SK-N-SH (cell line): ENCODE measurements around the gene XCR1. TPM values are rescaled to one million over a fixed set of nuclear protein-coding genes. Genes with fewer than 3 reads are reported as not detected.

Experiments
- CTCF ChIA-PET: fragments of 300-600, 350-600 bp; formaldehyde crosslinking; extraction: SDS; loops from one replicate; lab custom pipeline; 2021; lab: Yijun Ruan, JAX
- POLR2A ChIA-PET: fragments of 350-600 bp; sonication (Branson Sonifier 250); formaldehyde crosslinking; extraction: SDS; loops from one replicate; lab custom pipeline; 2020; ENCODE audit warnings: antibody characterized with exemption, inconsistent platforms; lab: Yijun Ruan, JAX
- DNase-seq: peaks from one replicate; pipeline ENCODE4 v3.0.0; 2012
- H2AFZ ChIP-seq: fragments of 200-600 bp; sonication (generic); 2 replicates; pipeline ENCODE4 v1.8.1; 2016; ENCODE audit warnings: antibody characterized with exemption, mild to moderate bottlenecking, low read depth
- H3F3A ChIP-seq: fragments of 200-600 bp; sonication (generic); replicated peaks from 2 replicates; pipeline ENCODE3; 2016; ENCODE audit warnings: antibody characterized with exemption, mild to moderate bottlenecking; ENCODE audit not compliant: insufficient read depth
- H3K27ac ChIP-seq, 2 experiments: fragments of 200-500 bp in 1 of 2; fragments of 200-600 bp in 1 of 2; sonication (Bioruptor generic) in 1 of 2; sonication (generic), shearing (Covaris generic) in 1 of 2; 2 replicates each; pipeline versions ENCODE4 v1.5.1 to v1.6.1; 2014 to 2016; ENCODE audit warnings: low read depth in 2 of 2, inconsistent platforms in 1 of 2, low read length in 1 of 2, mild to moderate bottlenecking in 1 of 2, mixed read lengths in 1 of 2
- H3K27me3 ChIP-seq: fragments of 200-600 bp; sonication (generic), shearing (Covaris generic); 2 replicates; pipeline ENCODE4 v1.6.1; 2016; ENCODE audit warnings: mixed run types; ENCODE audit not compliant: insufficient read depth
- H3K36me3 ChIP-seq, 2 experiments: fragments of 200-500 bp in 1 of 2; fragments of 200-600 bp in 1 of 2; sonication (Bioruptor generic) in 1 of 2; sonication (generic) in 1 of 2; replicated peaks in 1 of 2; 2 replicates each; pipeline versions ENCODE3 to v1.5.1; 2014 to 2016; ENCODE audit warnings: low read length in 1 of 2, mild to moderate bottlenecking in 1 of 2; ENCODE audit not compliant: insufficient read depth in 2 of 2, control insufficient read depth in 1 of 2
- H3K4me1 ChIP-seq, 2 experiments: fragments of 200-500 bp in 1 of 2; fragments of 200-600 bp in 1 of 2; sonication (Bioruptor generic) in 1 of 2; sonication (generic), shearing (Covaris generic) in 1 of 2; 2 replicates each; pipeline versions ENCODE4 v1.5.1 to v1.6.1; 2014 to 2016; ENCODE audit warnings: low read depth in 1 of 2, low read length in 1 of 2, mixed run types in 1 of 2; ENCODE audit not compliant: insufficient read depth in 2 of 2, control insufficient read depth in 1 of 2
- H3K4me2 ChIP-seq: fragments of 200-600 bp; sonication (generic), shearing (Covaris generic); 2 replicates; pipeline ENCODE4 v1.6.1; 2017; ENCODE audit warnings: mixed run types
- H3K4me3 ChIP-seq, 2 experiments: fragments of 200-500 bp in 1 of 2; fragments of 200-600 bp in 1 of 2; sonication (Bioruptor generic) in 1 of 2; sonication (generic), shearing (Covaris generic) in 1 of 2; 2 replicates each; pipeline versions ENCODE4 v1.5.1 to v1.8.1; 2014 to 2016; ENCODE audit warnings: low read depth in 2 of 2, inconsistent platforms in 1 of 2, low read length in 1 of 2, mild to moderate bottlenecking in 1 of 2, mixed read lengths in 1 of 2, moderate library complexity in 1 of 2
- H3K79me2 ChIP-seq: fragments of 200-600 bp; sonication (generic); 2 replicates; pipeline ENCODE4 v1.8.1; 2017; ENCODE audit warnings: mild to moderate bottlenecking; ENCODE audit not compliant: insufficient read depth
- H3K9ac ChIP-seq: fragments of 200-600 bp; sonication (generic); 2 replicates; pipeline ENCODE4 v1.6.1; 2017; ENCODE audit warnings: mixed run types
- H3K9me2 ChIP-seq: fragments of 200-600 bp; sonication (generic); 2 replicates; pipeline ENCODE4 v1.6.1; 2017; ENCODE audit warnings: mixed run types
- H3K9me3 ChIP-seq: fragments of 200-600 bp; sonication (generic); 2 replicates; pipeline ENCODE4 v1.6.1; 2017; ENCODE audit warnings: mixed run types, mild to moderate bottlenecking, moderate library complexity
- H4K20me1 ChIP-seq: fragments of 200-600 bp; sonication (generic); 2 replicates; pipeline ENCODE4 v1.6.1; 2017; ENCODE audit warnings: mild to moderate bottlenecking, mixed run types; ENCODE audit not compliant: insufficient read depth
- CHD2 ChIP-seq: fragments of 150-350 bp; IDR thresholded peaks from 2 replicates; pipeline ENCODE4 v1.6.1; 2018; ENCODE audit warnings: low read length; ENCODE audit not compliant: partially characterized antibody
- CTCF ChIP-seq: fragments of 200-600 bp; sonication (generic); IDR thresholded peaks from 2 replicates; pipeline ENCODE4 v1.6.1; 2017; ENCODE audit warnings: antibody characterized with exemption, mild to moderate bottlenecking, moderate library complexity
- EP300 ChIP-seq, 2 experiments: IDR thresholded peaks; 2 replicates each; pipeline versions ENCODE4 v1.4.0 to v1.6.1; 2012; ENCODE audit warnings: borderline replicate concordance in 1 of 2, low read depth in 1 of 2, low read length in 1 of 2
- EZH2phosphoT487 ChIP-seq: fragments of 200-600 bp; sonication (generic); IDR thresholded peaks from 2 replicates; pipeline ENCODE4 v1.6.1; 2017; ENCODE audit warnings: low read depth, mixed run types, mild to moderate bottlenecking, antibody characterized with exemption, moderate library complexity, borderline replicate concordance
- FOSL2 ChIP-seq: IDR thresholded peaks from 2 replicates; pipeline ENCODE4 v1.4.0; 2012; ENCODE audit warnings: low read depth, mild to moderate bottlenecking, moderate library complexity, borderline replicate concordance
- FOXJ3 ChIP-seq: sonication (generic); formaldehyde crosslinking; IDR thresholded peaks from 2 replicates; pipeline ENCODE4 v1.5.1; 2020; ENCODE audit warnings: mild to moderate bottlenecking, missing genetic modification reagents
- GABPA ChIP-seq: IDR thresholded peaks from 2 replicates; pipeline ENCODE4 v1.4.0; 2012; ENCODE audit warnings: low read depth, mild to moderate bottlenecking
- IRF3 ChIP-seq: fragments of 150-350 bp; IDR thresholded peaks from 2 replicates; pipeline ENCODE4 v1.6.1; 2016; ENCODE audit warnings: mild to moderate bottlenecking, low read depth, low read length
- MEF2A ChIP-seq: IDR thresholded peaks from 2 replicates; pipeline ENCODE4 v1.4.0; 2012; ENCODE audit warnings: low read depth, borderline replicate concordance
- MXI1 ChIP-seq: IDR thresholded peaks from 2 replicates; pipeline ENCODE4 v1.6.1; 2012; ENCODE audit warnings: mild to moderate bottlenecking, low read depth, low read length, improper control_type of control experiment
- NFIC ChIP-seq: IDR thresholded peaks from 2 replicates; pipeline ENCODE4 v1.4.0; 2012; ENCODE audit warnings: borderline replicate concordance
- POLR2AphosphoS5 ChIP-seq: IDR thresholded peaks from 2 replicates; pipeline ENCODE4 v1.6.1; 2012; ENCODE audit warnings: low read depth, low read length
- RAD21 ChIP-seq: IDR thresholded peaks from 2 replicates; pipeline ENCODE4 v1.6.1; 2012; ENCODE audit warnings: mild to moderate bottlenecking, low read length
- RFX5 ChIP-seq: IDR thresholded peaks from 2 replicates; pipeline ENCODE4 v1.6.1; 2012; ENCODE audit warnings: mild to moderate bottlenecking, improper control_type of control experiment, low read length
- SIN3A ChIP-seq: IDR thresholded peaks from 2 replicates; pipeline ENCODE4 v1.6.1; 2012; ENCODE audit warnings: low read depth, mild to moderate bottlenecking, low read length, moderate library complexity, borderline replicate concordance
- SMC3 ChIP-seq: IDR thresholded peaks from 2 replicates; pipeline ENCODE4 v1.6.1; 2012; ENCODE audit warnings: low read depth, low read length, improper control_type of control experiment
- TAF1 ChIP-seq: IDR thresholded peaks from 2 replicates; pipeline ENCODE4 v1.6.1; 2012; ENCODE audit warnings: low read depth, mild to moderate bottlenecking, low read length, moderate library complexity, borderline replicate concordance
- YY1 ChIP-seq: IDR thresholded peaks from 2 replicates; pipeline ENCODE4 v1.4.0; 2012; ENCODE audit warnings: low read depth, mild to moderate bottlenecking
- ZBTB33 ChIP-seq: IDR thresholded peaks from 2 replicates; pipeline ENCODE4 v1.4.0; 2012; ENCODE audit warnings: low read depth, borderline replicate concordance
- WGBS: methylation state at CpG from one replicate; pipeline ENCODE4 v1.1.6; 2017; ENCODE audit warnings: low lambda C conversion rate; 5-methylcytosine and 5-hydroxymethylcytosine counted together
- polyA plus RNA-seq, 3 experiments: library from polyadenylated mRNA; depleted of rRNA; stranded (reverse); fragments of >200 nt; gene quantifications; 2 replicates each; pipeline ENCODE4 v1.2.3, GENCODE V29; 2012

The XCR1 gene
- polyA plus RNA-seq, 1 of the 3 experiments (the other 2 are of a cell fraction): not detected

- H3K4me3 ChIP-seq: no peak overlapping the region
- H2AFZ ChIP-seq: no peak overlapping the region
- H3K79me2 ChIP-seq: peaks cover 27% of the 10 kb centered on the region; the same call in 1 of the 2 replicates
- ChIA-PET CTCF (no interaction called here), POLR2A (no interaction called here)
- H3F3A ChIP-seq: peaks cover 17% of the 10 kb centered on the region
- no peak overlapping the region for H3K4me2 ChIP-seq
- no peak for TF ChIP-seq RFX5
- TF ChIP-seq FOXJ3: no peak
- TF ChIP-seq TAF1: no peak
- TF ChIP-seq MXI1: no peak
- no peak for TF ChIP-seq FOSL2
- TF ChIP-seq MEF2A: no peak
- no peak for TF ChIP-seq IRF3
- TF ChIP-seq POLR2AphosphoS5: no peak
- no peak for TF ChIP-seq RAD21
- no peak for TF ChIP-seq YY1
- no peak for TF ChIP-seq GABPA
- TF ChIP-seq SMC3: no peak
- no peak for TF ChIP-seq CTCF
- no peak for TF ChIP-seq EZH2phosphoT487
- TF ChIP-seq NFIC: no peak
- TF ChIP-seq CHD2: no peak
- no peak for TF ChIP-seq EP300 (IDR thresholded peaks at IDR 0.05; ENCODE audit: borderline replicate concordance in 1 of 2, low read depth in 1 of 2, low read length in 1 of 2)
- no peak for TF ChIP-seq ZBTB33
- TF ChIP-seq SIN3A: no peak
- 92% methylated on average over 6 of the region's 6 CpGs for WGBS
- no peaks in the 10 kb centered on the region for H3K9me3 ChIP-seq
- H3K9ac ChIP-seq: no peak overlapping the region
- no peaks in the 10 kb centered on the region for H3K36me3 ChIP-seq
- peaks cover 24 to 51% of the 10 kb centered on the region in 2 experiments for H3K4me1 ChIP-seq
- no peaks in the 10 kb centered on the region for H4K20me1 ChIP-seq
- DNase-seq: no peak
- no peak overlapping the region for H3K27ac ChIP-seq
- H3K9me2 ChIP-seq: no peaks in the 10 kb centered on the region
- H3K27me3 ChIP-seq: no peaks in the 10 kb centered on the region
Measured at GRCh38 chr3:45991341-45991740, 35.9 kb downstream of the XCR1 start.
